MM.1S (cell line): ENCODE data around the gene PSMB11.

Experiments
- CTCF ChIP-seq: fragments of 300-600 bp; sonication (generic); IDR thresholded peaks from 2 replicates; pipeline ENCODE4 v1.5.1; 2016; ENCODE audit warnings: antibody characterized with exemption, low read length, mixed read lengths
- EZH2 ChIP-seq: fragments of 300-600 bp; sonication (generic); optimal IDR thresholded peaks from 2 replicates; pipeline ENCODE3; 2017; ENCODE audit warnings: low read depth, mild to moderate bottlenecking, antibody characterized with exemption, low read length, mixed read lengths

GRCh38 chr14:23033251-23033727 is 8.7 kb upstream of the PSMB11 start:
- no peak for TF ChIP-seq CTCF
- TF ChIP-seq EZH2: no peak
